ENCODE measurements around the gene STAT3.

Gene STAT3

GRCh38 chr17:42287977-42288802 is 100.1 kb downstream of the STAT3 start, which contains the start of gene STAT5A:
TSS of gene STAT5A (plus strand) at chr17:42288498. CDS start at chr17:42289412, 914 bp downstream.
- H3K4me3 ChIP-seq (ENCODE audit: low read depth in 1 of 2, low read length in 2 of 2), result peak within 1 kb of the TSS; percentile 35 to 60
- no peaks in the 10 kb centered on the region for H3K9me3 ChIP-seq (ENCODE audit: insufficient read depth, low read length, severe bottlenecking)
- peak within 1 kb of the TSS; percentile 73 for H2AFZ ChIP-seq (ENCODE audit: low read depth, low read length)
- H3K4me1 ChIP-seq (ENCODE audit: insufficient read depth, low read length), result peaks cover 24% of the 10 kb centered on the region
- peaks cover 3% of the 10 kb centered on the region; the same call in 1 of the 2 replicates for H4K20me1 ChIP-seq (ENCODE audit: insufficient read depth, low read length)
- ATAC-seq (ENCODE audit: insufficient read depth, low read depth) (peak; percentile 94), DNase-seq (peak; percentile 72)
- H3K79me2 ChIP-seq (ENCODE audit: insufficient read depth, low read length), result no peaks in the 10 kb centered on the region
- TF ChIP-seq CTCF (IDR thresholded peaks at IDR 0.05; ENCODE audit: borderline replicate concordance, extremely low read depth, low read length, poor library complexity, severe bottlenecking) (no peak), EZH2 (IDR thresholded peaks at IDR 0.05; ENCODE audit: borderline replicate concordance, low read depth, low read length, severe bottlenecking) (peak; percentile 80)
- peak within 1 kb of the TSS; percentile 77 for H3K4me2 ChIP-seq (ENCODE audit: insufficient read depth, low read length)
- no peaks in the 10 kb centered on the region for H3K36me3 ChIP-seq (ENCODE audit: insufficient read depth, low read length)
- peaks cover 34% of the 10 kb centered on the region for H3K27me3 ChIP-seq (ENCODE audit: insufficient read depth, low read length, poor library complexity)
- peak within 1 kb of the TSS; percentile 56 for H3K9ac ChIP-seq (ENCODE audit: low read depth, low read length)
- H3K27ac ChIP-seq (ENCODE audit: low read length), result 0 out of 2 replicates have a peak within 1 kb of the TSS, but pooled peaks have one; percentile 29

GRCh38 chr17:42287305-42287976 is 100.8 kb downstream of the STAT3 start:
- peaks cover 24% of the 10 kb centered on the region for H3K4me1 ChIP-seq (ENCODE audit: insufficient read depth, low read length)
- H3K27me3 ChIP-seq (ENCODE audit: insufficient read depth, low read length, poor library complexity), result peaks cover 34% of the 10 kb centered on the region
- H3K79me2 ChIP-seq (ENCODE audit: insufficient read depth, low read length), result no peaks in the 10 kb centered on the region
- H3K27ac ChIP-seq (ENCODE audit: low read length), result no peak overlapping the region
- H3K4me3 ChIP-seq (ENCODE audit: low read depth in 1 of 2, low read length in 2 of 2), result peak overlapping the region; percentile 35 to 60; a peak in 3 of 4 replicates
- H3K9ac ChIP-seq (ENCODE audit: low read depth, low read length), result peak overlapping the region; percentile 56; the same call in 1 of the 2 replicates
- H4K20me1 ChIP-seq (ENCODE audit: insufficient read depth, low read length), result peaks cover 3% of the 10 kb centered on the region; the same call in 1 of the 2 replicates
- peak overlapping the region; percentile 73 for H2AFZ ChIP-seq (ENCODE audit: low read depth, low read length)
- H3K9me3 ChIP-seq (ENCODE audit: insufficient read depth, low read length, severe bottlenecking), result no peaks in the 10 kb centered on the region
- DNase-seq (no peak), ATAC-seq (ENCODE audit: insufficient read depth, low read depth) (no peak)
- TF ChIP-seq CTCF (IDR thresholded peaks at IDR 0.05; ENCODE audit: borderline replicate concordance, extremely low read depth, low read length, poor library complexity, severe bottlenecking), result no peak
- no peaks in the 10 kb centered on the region for H3K36me3 ChIP-seq (ENCODE audit: insufficient read depth, low read length)
- H3K4me2 ChIP-seq (ENCODE audit: insufficient read depth, low read length), result peak overlapping the region; percentile 77

GRCh38 chr17:42286411-42287221 is 101.6 kb downstream of the STAT3 start:
- no peaks in the 10 kb centered on the region for H3K36me3 ChIP-seq (ENCODE audit: insufficient read depth, low read length)
- H3K79me2 ChIP-seq (ENCODE audit: insufficient read depth, low read length), result no peaks in the 10 kb centered on the region
- no peak for TF ChIP-seq EZH2 (IDR thresholded peaks at IDR 0.05; ENCODE audit: borderline replicate concordance, low read depth, low read length, severe bottlenecking)
- no peak for TF ChIP-seq CTCF (IDR thresholded peaks at IDR 0.05; ENCODE audit: borderline replicate concordance, extremely low read depth, low read length, poor library complexity, severe bottlenecking)
- no peak overlapping the region for H3K4me3 ChIP-seq (ENCODE audit: low read depth in 1 of 2, low read length in 2 of 2)
- no peak overlapping the region for H2AFZ ChIP-seq (ENCODE audit: low read depth, low read length)
- DNase-seq (no peak), ATAC-seq (ENCODE audit: insufficient read depth, low read depth) (no peak)
- H3K9ac ChIP-seq (ENCODE audit: low read depth, low read length), result no peak overlapping the region
- H3K9me3 ChIP-seq (ENCODE audit: insufficient read depth, low read length, severe bottlenecking), result no peaks in the 10 kb centered on the region
- H3K27ac ChIP-seq (ENCODE audit: low read length), result no peak overlapping the region
- H3K27me3 ChIP-seq (ENCODE audit: insufficient read depth, low read length, poor library complexity), result peaks cover 34% of the 10 kb centered on the region
- peaks cover 24% of the 10 kb centered on the region for H3K4me1 ChIP-seq (ENCODE audit: insufficient read depth, low read length)
- H4K20me1 ChIP-seq (ENCODE audit: insufficient read depth, low read length), result peaks cover 3% of the 10 kb centered on the region; the same call in 1 of the 2 replicates
- H3K4me2 ChIP-seq (ENCODE audit: insufficient read depth, low read length), result no peak overlapping the region
